Spleen (tissue), 7 donors: ENCODE measurements around the gene ZFYVE19.

Source experiments
- POLR2A ChIP-seq, 3 donors: fragments of 450-650 bp; IDR thresholded peaks; one replicate each; pipeline ENCODE4 v1.5.1; 2017; ENCODE audit warnings: antibody characterized with exemption in 3 of 3, mild to moderate bottlenecking in 1 of 3
- POLR2AphosphoS5 ChIP-seq, 3 donors: sonication (generic); formaldehyde crosslinking; IDR thresholded peaks; one replicate each; pipeline ENCODE4 v1.5.1; 2017; ENCODE audit warnings: antibody characterized with exemption in 3 of 3
- TF ChIP-seq, protein P1 (sequence below), 11 experiments: fragments of 200-600 bp in 7 of 11; fragments of 450-650 bp in 4 of 11; sonication (generic) in 4 of 11; IDR thresholded peaks in 8 of 11; conservative IDR thresholded peaks in 3 of 11; 1 replicate in 7 of 11; 2 replicates in 4 of 11; pipeline versions ENCODE4 v1.4.0 to v1.8.0; 2016 to 2021; ENCODE audit warnings: antibody characterized with exemption in 11 of 11, inconsistent platforms in 4 of 11, mild to moderate bottlenecking in 1 of 11
- donor health status: DM: no; HTN: no; CAD: no; lungs with moderate emphysema.
- donor health status: DM: no; HTN: no; CAD: no.
- donor health status: DM: no; HTN: no; CAD: no.

DNA sequence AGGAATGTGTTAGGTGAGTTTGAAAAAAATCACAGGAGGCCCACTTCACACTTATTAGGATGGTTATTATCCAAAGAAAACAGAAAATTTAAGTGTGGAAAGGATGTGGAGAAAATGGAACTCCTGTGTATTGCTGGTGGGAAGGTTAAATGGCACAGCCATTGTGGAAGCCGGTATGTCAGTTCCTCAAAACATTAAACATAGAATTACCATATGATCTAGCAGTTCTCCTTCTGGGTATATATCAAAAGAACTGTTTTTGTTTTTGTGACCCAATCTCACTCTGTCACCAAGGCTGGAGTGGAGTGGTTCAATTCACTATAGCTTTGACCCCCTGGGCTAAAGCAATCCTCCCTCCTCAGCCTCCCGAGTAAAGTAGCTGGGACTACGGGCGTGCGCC lies 10.4 kb upstream of the ZFYVE19 start:
- TF ChIP-seq, protein P1, sequence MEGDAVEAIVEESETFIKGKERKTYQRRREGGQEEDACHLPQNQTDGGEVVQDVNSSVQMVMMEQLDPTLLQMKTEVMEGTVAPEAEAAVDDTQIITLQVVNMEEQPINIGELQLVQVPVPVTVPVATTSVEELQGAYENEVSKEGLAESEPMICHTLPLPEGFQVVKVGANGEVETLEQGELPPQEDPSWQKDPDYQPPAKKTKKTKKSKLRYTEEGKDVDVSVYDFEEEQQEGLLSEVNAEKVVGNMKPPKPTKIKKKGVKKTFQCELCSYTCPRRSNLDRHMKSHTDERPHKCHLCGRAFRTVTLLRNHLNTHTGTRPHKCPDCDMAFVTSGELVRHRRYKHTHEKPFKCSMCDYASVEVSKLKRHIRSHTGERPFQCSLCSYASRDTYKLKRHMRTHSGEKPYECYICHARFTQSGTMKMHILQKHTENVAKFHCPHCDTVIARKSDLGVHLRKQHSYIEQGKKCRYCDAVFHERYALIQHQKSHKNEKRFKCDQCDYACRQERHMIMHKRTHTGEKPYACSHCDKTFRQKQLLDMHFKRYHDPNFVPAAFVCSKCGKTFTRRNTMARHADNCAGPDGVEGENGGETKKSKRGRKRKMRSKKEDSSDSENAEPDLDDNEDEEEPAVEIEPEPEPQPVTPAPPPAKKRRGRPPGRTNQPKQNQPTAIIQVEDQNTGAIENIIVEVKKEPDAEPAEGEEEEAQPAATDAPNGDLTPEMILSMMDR (IDR thresholded peaks at IDR 0.05 in 8 of 11, conservative IDR thresholded peaks at IDR 0.05 in 3 of 11): no peak
- TF ChIP-seq POLR2A (IDR thresholded peaks at IDR 0.05) (no peak), POLR2AphosphoS5 (IDR thresholded peaks at IDR 0.05) (no peak)
